Kidney tubule cell (primary cell): ENCODE data around the gene SPTBN4.
"Not testable (repeated sequence)": the region's sequence is repeated elsewhere in the genome, so short reads cannot be mapped to it uniquely, and the experiment has no call there.

Experiments
- DNase-seq: peaks from one replicate; pipeline ENCODE4 v3.0.0-alpha.2; 2018; ENCODE audit warnings: low spot score

Gene SPTBN4

DNA sequence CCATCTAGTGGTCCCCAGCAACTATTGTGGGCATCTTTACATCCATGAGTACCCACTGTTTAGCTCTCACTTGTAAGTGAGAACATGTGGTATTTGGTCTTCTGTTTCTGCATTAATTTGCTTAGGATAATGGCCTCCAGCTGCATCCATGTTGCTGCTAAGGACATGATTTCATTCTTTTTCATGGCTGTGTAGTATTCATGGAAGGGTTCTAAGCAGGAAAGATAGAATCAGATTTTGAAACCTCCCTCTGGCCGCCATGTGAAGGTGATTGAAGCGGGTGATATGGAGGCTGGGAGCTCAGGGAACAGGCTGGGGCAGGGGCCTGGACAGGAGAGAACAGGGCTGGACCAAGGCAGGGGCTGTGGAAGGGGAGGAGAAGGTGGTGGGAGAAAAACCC, 154.5 kb downstream of the SPTBN4 start:
- no peak for DNase-seq

DNA sequence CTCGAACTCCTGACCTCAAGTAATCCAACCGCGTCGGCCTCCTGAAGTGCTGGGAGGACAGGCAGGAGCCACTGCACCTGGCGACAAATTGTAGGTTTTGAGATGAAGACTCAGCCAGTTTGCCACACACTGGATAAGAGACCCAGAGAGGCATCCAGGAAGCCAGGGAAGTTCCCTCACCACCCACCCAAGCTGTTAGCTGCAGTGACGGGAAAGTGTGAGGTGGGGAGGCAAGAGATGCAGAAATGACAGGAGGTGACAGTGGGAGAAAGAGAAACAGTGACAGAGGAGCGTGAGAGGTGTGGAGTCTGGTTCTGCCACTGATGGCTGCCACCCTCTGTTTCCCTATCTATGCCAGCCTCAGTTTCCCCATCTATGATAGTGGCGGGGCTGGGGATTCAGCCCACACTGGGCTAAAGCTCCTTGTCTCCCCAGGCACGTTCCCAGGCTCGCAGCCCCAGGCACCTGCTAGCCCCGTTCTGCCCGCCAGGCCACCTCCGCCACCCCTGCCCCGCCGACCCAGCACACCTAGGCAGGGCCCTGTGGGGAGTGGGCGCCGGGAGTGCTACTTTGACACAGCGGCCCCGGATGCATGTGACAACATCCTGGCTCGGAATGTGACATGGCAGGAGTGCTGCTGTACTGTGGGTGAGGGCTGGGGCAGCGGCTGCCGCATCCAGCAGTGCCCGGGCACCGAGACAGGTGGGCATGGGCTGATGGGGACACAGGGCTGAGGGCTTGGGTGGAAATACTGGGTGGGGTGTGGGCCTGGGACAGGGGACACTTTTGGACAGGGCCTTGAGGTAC, 155.4 kb downstream of the SPTBN4 start:
- DNase-seq, result no peak

DNA sequence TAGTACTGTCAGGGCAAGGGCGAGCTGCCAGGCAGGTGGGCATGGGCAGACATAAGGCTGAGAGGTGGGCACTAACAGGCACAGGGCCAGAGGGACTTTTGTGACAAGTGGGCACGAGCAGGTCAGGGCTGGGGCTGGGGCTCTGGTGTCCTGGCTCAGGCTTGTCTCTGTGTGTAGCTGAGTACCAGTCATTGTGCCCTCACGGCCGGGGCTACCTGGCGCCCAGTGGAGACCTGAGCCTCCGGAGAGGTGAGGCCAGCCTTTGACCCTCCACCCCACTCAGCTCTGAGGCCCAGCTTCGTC, 155.9 kb downstream of the SPTBN4 start:
- no peak for DNase-seq

GRCh38 chr19:40623403-40624251, 156.8 kb downstream of the SPTBN4 start:
- DNase-seq, result peak; percentile 33

GRCh38 chr19:40624369-40625153, 157.8 kb downstream of the SPTBN4 start:
- not testable (repeated sequence) for DNase-seq

DNA sequence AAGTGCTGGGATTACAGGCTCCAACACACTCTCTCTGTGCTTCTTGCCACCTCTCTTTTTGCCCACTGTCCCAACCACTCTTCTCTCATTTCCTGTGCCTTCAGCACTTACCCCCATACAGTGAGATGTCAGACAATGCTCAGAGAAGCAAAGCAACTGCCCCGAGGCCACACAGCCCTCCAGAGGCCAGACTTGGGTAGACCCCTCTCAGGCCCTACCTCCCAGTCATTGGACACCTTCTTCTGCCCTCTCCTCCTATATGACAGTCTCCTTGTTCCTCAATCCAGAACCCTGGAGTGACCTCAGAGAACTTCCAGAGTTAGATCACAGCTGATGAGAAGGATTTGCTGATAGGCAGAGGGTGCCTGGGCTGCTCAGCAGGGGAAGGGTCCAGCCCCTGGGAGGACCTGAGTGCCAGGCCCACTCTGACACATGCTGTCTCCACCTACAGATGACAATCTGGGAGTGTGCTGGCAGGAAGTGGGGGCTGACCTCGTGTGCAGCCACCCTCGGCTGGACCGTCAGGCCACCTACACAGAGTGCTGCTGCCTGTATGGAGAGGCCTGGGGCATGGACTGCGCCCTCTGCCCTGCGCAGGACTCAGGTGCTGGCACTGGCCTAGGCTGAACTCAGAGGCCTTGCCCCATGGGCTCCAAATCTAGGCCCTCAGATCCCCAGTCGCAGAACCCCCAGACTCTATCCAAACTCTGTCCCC, 158.8 kb downstream of the SPTBN4 start:
- DNase-seq, result peak; percentile 22
